ENCODE data around the gene AP2A2.

AP2A2 gene

DNA sequence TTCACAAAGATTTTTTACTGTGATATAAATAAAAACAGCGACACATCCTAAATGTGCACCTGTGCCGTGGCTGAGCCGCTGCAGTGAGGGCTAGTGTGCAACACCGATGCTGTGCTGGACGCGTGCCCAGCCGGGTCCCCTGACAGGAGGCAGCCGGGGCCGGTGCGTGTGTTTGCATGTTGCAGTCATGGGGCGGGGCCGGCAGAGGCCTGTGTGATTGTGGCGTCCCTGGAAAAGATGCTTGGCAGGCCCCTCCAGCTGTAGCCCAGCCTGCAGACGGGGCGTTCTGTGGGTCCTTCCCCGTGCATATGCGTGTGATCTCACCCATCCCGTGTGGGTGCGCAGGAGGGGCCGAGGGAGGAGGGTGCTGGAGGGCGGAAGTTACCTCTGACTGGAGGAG, 80.3 kb downstream of the AP2A2 start:
- DNase-seq (ENCODE audit: low spot score): peak; percentile 45
- TF ChIP-seq, protein P1, sequence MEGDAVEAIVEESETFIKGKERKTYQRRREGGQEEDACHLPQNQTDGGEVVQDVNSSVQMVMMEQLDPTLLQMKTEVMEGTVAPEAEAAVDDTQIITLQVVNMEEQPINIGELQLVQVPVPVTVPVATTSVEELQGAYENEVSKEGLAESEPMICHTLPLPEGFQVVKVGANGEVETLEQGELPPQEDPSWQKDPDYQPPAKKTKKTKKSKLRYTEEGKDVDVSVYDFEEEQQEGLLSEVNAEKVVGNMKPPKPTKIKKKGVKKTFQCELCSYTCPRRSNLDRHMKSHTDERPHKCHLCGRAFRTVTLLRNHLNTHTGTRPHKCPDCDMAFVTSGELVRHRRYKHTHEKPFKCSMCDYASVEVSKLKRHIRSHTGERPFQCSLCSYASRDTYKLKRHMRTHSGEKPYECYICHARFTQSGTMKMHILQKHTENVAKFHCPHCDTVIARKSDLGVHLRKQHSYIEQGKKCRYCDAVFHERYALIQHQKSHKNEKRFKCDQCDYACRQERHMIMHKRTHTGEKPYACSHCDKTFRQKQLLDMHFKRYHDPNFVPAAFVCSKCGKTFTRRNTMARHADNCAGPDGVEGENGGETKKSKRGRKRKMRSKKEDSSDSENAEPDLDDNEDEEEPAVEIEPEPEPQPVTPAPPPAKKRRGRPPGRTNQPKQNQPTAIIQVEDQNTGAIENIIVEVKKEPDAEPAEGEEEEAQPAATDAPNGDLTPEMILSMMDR (conservative IDR thresholded peaks at IDR 0.05; ENCODE audit: low read depth): no peak
- ChIA-PET CTCF (no interaction called here), POLR2A (ENCODE audit: low non-redundant PET) (no interaction called here)
- no peak overlapping the region for H3K27ac ChIP-seq

DNA sequence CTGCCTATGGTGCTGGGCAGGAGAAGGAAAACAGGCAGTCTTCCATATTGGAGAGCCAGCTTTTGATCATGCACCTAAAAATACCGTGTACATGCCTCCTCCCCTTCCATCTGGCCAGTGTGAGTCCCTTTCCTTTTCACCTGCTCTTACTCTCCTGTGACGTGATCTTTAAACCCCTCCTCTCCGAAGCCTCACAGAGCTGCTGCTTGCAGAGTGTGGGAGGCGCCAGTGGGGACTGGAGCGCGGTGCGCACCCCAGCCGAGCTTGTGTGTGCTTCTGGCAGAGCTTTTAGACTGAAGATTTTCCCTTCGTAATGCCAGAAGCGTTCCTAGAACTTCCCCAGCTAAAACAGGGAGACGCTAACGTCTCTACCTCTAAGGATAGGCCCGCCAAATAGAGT, 81.1 kb downstream of the AP2A2 start:
- TF ChIP-seq, protein P1 (conservative IDR thresholded peaks at IDR 0.05; ENCODE audit: low read depth): no peak
- H3K27ac ChIP-seq: peak overlapping the region; percentile 7; the same call in 1 of the 2 replicates
- POLR2A ChIA-PET (ENCODE audit: low non-redundant PET): no interaction called here
- CTCF ChIA-PET: interaction anchor here (0.6 kb wide), 1 partner anchor 322 kb away, joined by 3 read pairs; no protein-coding TSS in a partner anchor
- DNase-seq (ENCODE audit: low spot score): no peak

DNA sequence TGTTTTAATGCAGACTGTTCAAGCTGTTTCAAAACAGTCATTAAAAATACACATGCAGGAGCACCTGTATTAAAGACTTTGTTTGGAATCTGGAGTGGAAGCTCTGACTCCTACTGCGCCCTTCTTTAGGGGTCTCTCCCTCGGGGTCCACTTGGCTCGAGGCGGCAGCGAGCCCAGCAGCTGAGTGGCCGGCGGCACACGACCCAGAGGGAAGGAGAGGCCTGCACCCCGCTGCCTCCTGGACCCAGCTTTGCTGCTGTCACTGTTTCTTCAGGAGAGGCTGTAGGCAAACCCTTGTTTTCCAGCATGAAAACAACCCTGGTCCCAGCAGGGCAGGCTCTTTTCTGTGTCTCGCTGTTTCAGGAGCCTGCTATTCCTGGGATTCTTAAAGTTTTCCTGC, 81.6 kb downstream of the AP2A2 start:
- ChIA-PET CTCF (interaction anchor here (0.6 kb wide), 1 partner anchor 321 kb away, joined by 3 read pairs; no protein-coding TSS in a partner anchor), POLR2A (ENCODE audit: low non-redundant PET) (no interaction called here)
- peak overlapping the region; percentile 7; the same call in 1 of the 2 replicates for H3K27ac ChIP-seq
- no peak for DNase-seq (ENCODE audit: low spot score)
- TF ChIP-seq, protein P1 (conservative IDR thresholded peaks at IDR 0.05; ENCODE audit: low read depth): no peak

- no peak overlapping the region for H3K27ac ChIP-seq
- POLR2A ChIA-PET (ENCODE audit: low non-redundant PET): no interaction called here
- TF ChIP-seq, protein P1 (conservative IDR thresholded peaks at IDR 0.05; ENCODE audit: low read depth): no peak
- CTCF ChIA-PET: no interaction called here
- no peak for DNase-seq (ENCODE audit: low spot score)
These were observed 82.5 kb downstream of the AP2A2 start for GRCh38 chr11:1008001-1008802.

- H3K27ac ChIP-seq: peak overlapping the region; percentile 18; the same call in 1 of the 2 replicates
- ChIA-PET POLR2A (ENCODE audit: low non-redundant PET) (no interaction called here), CTCF (no interaction called here)
- DNase-seq (ENCODE audit: low spot score): no peak
- TF ChIP-seq, protein P1 (conservative IDR thresholded peaks at IDR 0.05; ENCODE audit: low read depth): no peak
These were observed 83.1 kb downstream of the AP2A2 start for GRCh38 chr11:1008803-1009145.

- TF ChIP-seq, protein P1 (conservative IDR thresholded peaks at IDR 0.05; ENCODE audit: low read depth): no peak
- ChIA-PET POLR2A (ENCODE audit: low non-redundant PET) (no interaction called here), CTCF (no interaction called here)
- no peak for DNase-seq (ENCODE audit: low spot score)
- H3K27ac ChIP-seq: no peak overlapping the region
These were observed 83.7 kb downstream of the AP2A2 start for GRCh38 chr11:1009371-1009770.

Data from RWPE1 (cell line).